Measurements from ENCODE around the gene GTPBP3. TPM values are rescaled to one million over a fixed set of nuclear protein-coding genes. Genes with fewer than 3 reads are reported as not detected.

Gene GTPBP3
- total RNA-seq, 1 experiment from 2014 or later, result 73.0 TPM

- ATAC-seq, result no peak
- no peak overlapping the region for H3K27ac ChIP-seq (ENCODE audit: low read depth, low read length)
- TF ChIP-seq ZNF274 (IDR thresholded peaks at IDR 0.05; ENCODE audit: low read depth, low read length) (no peak), ZFX (IDR thresholded peaks at IDR 0.05) (no peak), CBX3 (IDR thresholded peaks at IDR 0.05; ENCODE audit: low read depth) (no peak), POLR2A (IDR thresholded peaks at IDR 0.05; ENCODE audit: borderline replicate concordance, extremely low read depth, insufficient read depth, insufficient read length) (no peak), SRF (IDR thresholded peaks at IDR 0.05; ENCODE audit: low read depth) (no peak), POLR2AphosphoS5 (IDR thresholded peaks at IDR 0.05; ENCODE audit: low read depth, low read length) (no peak)
- TF ChIP-seq, protein P1, sequence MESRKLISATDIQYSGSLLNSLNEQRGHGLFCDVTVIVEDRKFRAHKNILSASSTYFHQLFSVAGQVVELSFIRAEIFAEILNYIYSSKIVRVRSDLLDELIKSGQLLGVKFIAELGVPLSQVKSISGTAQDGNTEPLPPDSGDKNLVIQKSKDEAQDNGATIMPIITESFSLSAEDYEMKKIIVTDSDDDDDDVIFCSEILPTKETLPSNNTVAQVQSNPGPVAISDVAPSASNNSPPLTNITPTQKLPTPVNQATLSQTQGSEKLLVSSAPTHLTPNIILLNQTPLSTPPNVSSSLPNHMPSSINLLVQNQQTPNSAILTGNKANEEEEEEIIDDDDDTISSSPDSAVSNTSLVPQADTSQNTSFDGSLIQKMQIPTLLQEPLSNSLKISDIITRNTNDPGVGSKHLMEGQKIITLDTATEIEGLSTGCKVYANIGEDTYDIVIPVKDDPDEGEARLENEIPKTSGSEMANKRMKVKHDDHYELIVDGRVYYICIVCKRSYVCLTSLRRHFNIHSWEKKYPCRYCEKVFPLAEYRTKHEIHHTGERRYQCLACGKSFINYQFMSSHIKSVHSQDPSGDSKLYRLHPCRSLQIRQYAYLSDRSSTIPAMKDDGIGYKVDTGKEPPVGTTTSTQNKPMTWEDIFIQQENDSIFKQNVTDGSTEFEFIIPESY (IDR thresholded peaks at IDR 0.05; ENCODE audit: extremely low read depth, insufficient replicate concordance, low read length), result no peak
- intact Hi-C loops (cut with micrococcal nuclease), result no loop called here
- ChIA-PET CTCF (interaction anchor here (1.0 to 1.8 kb wide), 2 partner anchors 9 to 12 kb away, joined by 4 read pairs; no protein-coding TSS in a partner anchor), POLR2A (no interaction called here), RAD21 (ENCODE audit: low non-redundant PET in 1 of 2, low total read pairs in 2 of 2, uncharacterized antibody in 2 of 2, unreplicated experiment in 2 of 2) (no interaction called here)
- peaks cover 6 to 10% of the 10 kb centered on the region in 2 experiments; a peak in 3 of 4 replicates for H3K4me1 ChIP-seq (ENCODE audit: control insufficient read depth in 1 of 2, insufficient read depth in 2 of 2, low read length in 2 of 2)
- no peaks in the 10 kb centered on the region for H3K36me3 ChIP-seq (ENCODE audit: control insufficient read depth in 1 of 2, insufficient read depth in 2 of 2, low read length in 2 of 2)
- H3K9ac ChIP-seq (ENCODE audit: low read length), result no peak overlapping the region
- no peak overlapping the region for H3K4me2 ChIP-seq (ENCODE audit: low read length)
- no peaks in the 10 kb centered on the region for H3K9me3 ChIP-seq (ENCODE audit: control insufficient read depth in 1 of 2, insufficient read depth in 1 of 2, low read depth in 1 of 2, low read length in 2 of 2)
- H3K9me2 ChIP-seq (ENCODE audit: insufficient read depth), result no peaks in the 10 kb centered on the region
- no peaks in the 10 kb centered on the region for H3K27me3 ChIP-seq (ENCODE audit: insufficient read depth, low read length)
- no TSS peak for BruUV-seq (replicated peaks)
- H3K79me2 ChIP-seq (ENCODE audit: insufficient read depth, low read length), result no peaks in the 10 kb centered on the region
- no peak for DNase-seq (ENCODE audit: low read depth, low spot score)
- no peak overlapping the region for H3K4me3 ChIP-seq (replicated peaks in 1 of 2; ENCODE audit: low read depth in 1 of 2, low read length in 2 of 2)
- no peak overlapping the region for H2AFZ ChIP-seq (ENCODE audit: low read depth, low read length, poor library complexity, severe bottlenecking)
- no peaks in the 10 kb centered on the region for H4K20me1 ChIP-seq (ENCODE audit: insufficient read depth)
Observed at GRCh38 chr19:17357724-17358123, 20.4 kb downstream of the GTPBP3 start.

GRCh38 chr19:17358395-17358794, 21.0 kb downstream of the GTPBP3 start:
- Histone ChIP-seq H3K36me3 (ENCODE audit: control insufficient read depth in 1 of 2, insufficient read depth in 2 of 2, low read length in 2 of 2) (no peaks in the 10 kb centered on the region), H3K79me2 (ENCODE audit: insufficient read depth, low read length) (no peaks in the 10 kb centered on the region), H3K9me3 (ENCODE audit: control insufficient read depth in 1 of 2, insufficient read depth in 1 of 2, low read depth in 1 of 2, low read length in 2 of 2) (no peaks in the 10 kb centered on the region), H3K9me2 (ENCODE audit: insufficient read depth) (no peaks in the 10 kb centered on the region), H3K9ac (ENCODE audit: low read length) (peak overlapping the region; percentile 11; the same call in 1 of the 2 replicates), H2AFZ (ENCODE audit: low read depth, low read length, poor library complexity, severe bottlenecking) (no peak overlapping the region), H3K27me3 (ENCODE audit: insufficient read depth, low read length) (no peaks in the 10 kb centered on the region), H3K4me2 (ENCODE audit: low read length) (peak overlapping the region; percentile 47), H3K4me3 (replicated peaks in 1 of 2; ENCODE audit: low read depth in 1 of 2, low read length in 2 of 2) (no peak overlapping the region), H4K20me1 (ENCODE audit: insufficient read depth) (no peaks in the 10 kb centered on the region), H3K27ac (ENCODE audit: low read depth, low read length) (no peak overlapping the region), H3K4me1 (ENCODE audit: control insufficient read depth in 1 of 2, insufficient read depth in 2 of 2, low read length in 2 of 2) (peaks cover 6 to 10% of the 10 kb centered on the region in 2 experiments; a peak in 3 of 4 replicates)
- ATAC-seq (peak; percentile 91), DNase-seq (ENCODE audit: low read depth, low spot score) (peak; percentile 37)
- no TSS peak for BruUV-seq (replicated peaks)
- ChIA-PET CTCF (interaction anchor here (1.0 to 1.8 kb wide), 2 partner anchors 10 to 13 kb away, joined by 4 read pairs; no protein-coding TSS in a partner anchor), POLR2A (no interaction called here), RAD21 (ENCODE audit: low non-redundant PET in 1 of 2, low total read pairs in 2 of 2, uncharacterized antibody in 2 of 2, unreplicated experiment in 2 of 2) (no interaction called here)
- intact Hi-C loops (cut with micrococcal nuclease), result no loop called here
- no peak for TF ChIP-seq ZNF274 (IDR thresholded peaks at IDR 0.05; ENCODE audit: low read depth, low read length)
- no peak for TF ChIP-seq SIN3A (IDR thresholded peaks at IDR 0.05; ENCODE audit: low read depth)
- no peak for TF ChIP-seq ZFX (IDR thresholded peaks at IDR 0.05)
- TF ChIP-seq JUND (IDR thresholded peaks at IDR 0.05), result no peak
- no peak for TF ChIP-seq POLR2AphosphoS5 (IDR thresholded peaks at IDR 0.05; ENCODE audit: low read depth, low read length)
- TF ChIP-seq, protein P2, sequence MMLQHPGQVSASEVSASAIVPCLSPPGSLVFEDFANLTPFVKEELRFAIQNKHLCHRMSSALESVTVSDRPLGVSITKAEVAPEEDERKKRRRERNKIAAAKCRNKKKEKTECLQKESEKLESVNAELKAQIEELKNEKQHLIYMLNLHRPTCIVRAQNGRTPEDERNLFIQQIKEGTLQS (IDR thresholded peaks at IDR 0.05), result no peak
- TF ChIP-seq CBX3 (IDR thresholded peaks at IDR 0.05; ENCODE audit: low read depth), result no peak
- no peak for TF ChIP-seq CTCF (IDR thresholded peaks at IDR 0.05 in 2 of 3, conservative IDR thresholded peaks at IDR 0.05 in 1 of 3; ENCODE audit: borderline replicate concordance in 1 of 3, insufficient read depth in 1 of 3, low read depth in 2 of 3, low read length in 2 of 3)
- no peak for TF ChIP-seq CEBPB (IDR thresholded peaks at IDR 0.05; ENCODE audit: low read depth)
- TF ChIP-seq RAD21 (IDR thresholded peaks at IDR 0.05; ENCODE audit: low read depth), result no peak
- TF ChIP-seq, protein P1 (IDR thresholded peaks at IDR 0.05; ENCODE audit: extremely low read depth, insufficient replicate concordance, low read length), result no peak
- no peak; the same call in 1 of the 2 replicates for TF ChIP-seq SP1 (IDR thresholded peaks at IDR 0.05; ENCODE audit: low read depth)
